Activated naive CD8-positive, alpha-beta T cell treated with anti-CD3 and anti-CD28 coated beads for 36 hours (primary cell): ENCODE data around the gene LUZP1. TPM values are rescaled to one million over a fixed set of nuclear protein-coding genes. Genes with fewer than 3 reads are reported as not detected.

Experiments used
- DNase-seq: peaks from one replicate; pipeline ENCODE4 v3.0.0; 2021
- H3K27ac Mint-ChIP-seq: one replicate; pipeline ENCODE4 v1.8.0; 2022; ENCODE audit warnings: mild to moderate bottlenecking, moderate library complexity, mixed read lengths
- H3K27me3 Mint-ChIP-seq: one replicate; pipeline ENCODE4 v1.8.0; 2022; ENCODE audit warnings: mild to moderate bottlenecking, mixed read lengths
- H3K36me3 Mint-ChIP-seq: one replicate; pipeline ENCODE4 v1.8.0; 2021; ENCODE audit warnings: mild to moderate bottlenecking, mixed read lengths
- H3K4me1 Mint-ChIP-seq: one replicate; pipeline ENCODE4 v1.8.0; 2021; ENCODE audit warnings: mixed read lengths
- H3K4me3 Mint-ChIP-seq: one replicate; pipeline ENCODE4 v1.8.0; 2022; ENCODE audit warnings: mild to moderate bottlenecking, moderate library complexity, mixed read lengths
- H3K9me3 Mint-ChIP-seq: one replicate; pipeline ENCODE4 v1.8.0; 2022; ENCODE audit warnings: mixed read lengths
- total RNA-seq, 2 experiments: library from RNA; stranded (reverse); gene quantifications; one replicate each; pipeline ENCODE4 v1.2.3, GENCODE V29; 2021

The LUZP1 gene
- total RNA-seq, 2 experiments from 2014 or later, result 18.4 to 20.1 TPM

DNA sequence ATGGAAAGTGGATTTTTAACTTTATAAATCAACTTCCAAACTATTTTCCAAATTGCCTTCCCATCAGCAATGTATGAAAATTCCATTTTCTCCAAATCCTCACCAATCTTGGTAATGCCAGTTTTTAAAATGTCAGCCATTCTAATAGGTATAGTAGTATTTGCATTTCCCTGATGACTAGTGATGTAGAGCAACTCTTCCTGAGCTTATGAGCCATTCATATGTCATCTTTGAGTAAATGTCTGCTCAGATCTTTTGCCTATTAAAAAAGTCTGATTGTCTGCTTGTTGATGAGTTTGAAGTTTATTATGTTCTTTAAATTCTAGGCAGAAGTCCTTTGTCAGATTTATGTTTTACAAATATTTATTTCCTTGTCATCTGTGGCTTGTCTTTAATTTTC, 94.6 kb downstream of the LUZP1 start:
- no peak overlapping the region for H3K4me3 Mint-ChIP-seq

DNA sequence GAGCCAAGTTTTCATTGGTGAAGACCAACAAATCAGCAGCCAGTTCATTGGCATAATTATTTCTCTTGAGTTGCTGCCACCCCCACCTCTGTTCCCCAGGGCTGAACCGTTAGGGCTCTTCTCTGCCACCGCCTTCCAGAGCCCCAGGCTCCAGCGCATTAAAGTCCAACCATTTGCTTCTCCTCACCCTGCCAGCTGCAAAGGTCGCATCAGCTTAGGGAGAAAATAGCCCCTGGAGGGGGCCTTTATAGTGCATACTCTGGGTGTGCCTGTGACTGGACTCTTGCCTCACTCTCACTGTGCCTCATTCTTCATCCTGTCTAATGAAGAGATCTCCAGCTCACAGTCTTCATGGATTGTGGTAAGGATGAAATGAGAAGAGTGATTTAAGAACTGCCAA, 99.0 kb downstream of the LUZP1 start:
- no peak overlapping the region for H3K4me3 Mint-ChIP-seq
- H3K27ac Mint-ChIP-seq, result no peak overlapping the region
- peaks cover 16% of the 10 kb centered on the region for H3K36me3 Mint-ChIP-seq

More for the DNA sequence above, 94.6 kb downstream of the LUZP1 start:
- Mint-ChIP-seq H3K27me3 (no peaks in the 10 kb centered on the region), H3K9me3 (no peaks in the 10 kb centered on the region), H3K27ac (no peak overlapping the region), H3K4me1 (no peaks in the 10 kb centered on the region), H3K36me3 (peaks cover 8% of the 10 kb centered on the region)
- no peak for DNase-seq

DNA sequence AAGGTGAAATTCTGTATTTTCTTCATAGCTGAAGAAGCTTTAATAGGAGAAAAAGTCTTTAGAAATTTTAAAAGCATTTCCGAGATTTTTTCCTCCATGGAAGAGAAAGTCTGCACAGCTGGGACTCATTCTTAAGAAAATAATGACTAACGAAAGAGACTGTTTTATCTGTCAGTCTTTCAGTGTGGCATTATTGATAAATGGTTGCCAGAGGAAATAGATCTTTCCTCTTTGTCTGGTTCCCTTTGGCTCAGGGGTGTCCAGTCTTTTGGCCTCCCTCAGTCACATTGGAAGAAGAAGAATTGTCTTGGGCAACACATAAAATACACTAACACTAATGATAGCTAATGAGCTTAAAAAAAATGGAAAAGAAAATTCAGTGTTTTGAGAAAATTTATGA, 99.5 kb downstream of the LUZP1 start:
- H3K27me3 Mint-ChIP-seq, result no peaks in the 10 kb centered on the region
- no peak overlapping the region for H3K27ac Mint-ChIP-seq
- H3K9me3 Mint-ChIP-seq, result no peaks in the 10 kb centered on the region
- no peak overlapping the region for H3K4me3 Mint-ChIP-seq
- H3K36me3 Mint-ChIP-seq, result peaks cover 16% of the 10 kb centered on the region
- DNase-seq, result no peak
- H3K4me1 Mint-ChIP-seq, result peaks cover 7% of the 10 kb centered on the region

More for the DNA sequence above, 99.0 kb downstream of the LUZP1 start:
- Mint-ChIP-seq H3K27me3 (no peaks in the 10 kb centered on the region), H3K9me3 (no peaks in the 10 kb centered on the region), H3K4me1 (peaks cover 7% of the 10 kb centered on the region)
- no peak for DNase-seq

DNA sequence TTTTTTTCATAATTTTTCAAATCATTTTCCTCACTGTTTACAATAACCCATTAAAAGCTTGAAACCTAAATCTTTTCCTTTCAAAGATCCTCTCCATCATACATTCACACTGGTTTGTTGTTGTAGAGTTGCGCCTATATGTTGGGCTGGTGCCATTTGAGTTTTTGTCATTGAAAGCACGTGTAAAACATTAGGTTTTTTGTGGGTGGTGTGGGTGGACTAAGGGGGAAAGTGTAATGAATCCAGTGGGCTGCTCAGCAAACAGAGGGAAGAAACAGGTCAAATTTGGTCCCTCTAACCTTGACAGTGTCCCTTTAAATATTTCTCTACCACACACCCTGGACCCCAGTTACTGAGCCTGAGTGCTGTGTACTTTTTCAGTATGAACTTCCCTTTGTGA, 102.6 kb downstream of the LUZP1 start:
- peaks cover 13% of the 10 kb centered on the region for H3K36me3 Mint-ChIP-seq

DNA sequence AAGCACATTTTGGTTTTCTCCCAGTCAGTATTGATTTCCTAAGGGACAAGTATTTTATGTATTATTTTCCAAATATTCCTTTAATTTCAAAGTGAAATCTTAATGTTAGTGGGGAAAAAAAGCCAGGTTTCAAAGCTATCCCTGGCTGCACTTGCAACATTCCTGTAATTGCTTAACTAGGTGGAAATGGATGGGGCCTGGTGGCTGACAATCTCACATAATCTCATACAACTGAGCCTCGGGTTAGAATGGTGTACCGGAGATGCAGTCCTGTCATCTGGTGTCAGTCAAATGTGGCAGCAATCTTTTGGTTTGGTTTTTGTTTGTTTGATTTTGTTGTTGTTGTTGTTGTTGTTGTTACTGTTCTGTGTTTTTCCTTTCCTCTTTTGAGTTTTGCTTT, 103.3 kb downstream of the LUZP1 start:
- Mint-ChIP-seq H3K9me3 (no peaks in the 10 kb centered on the region), H3K4me3 (no peak overlapping the region), H3K36me3 (peaks cover 14% of the 10 kb centered on the region), H3K27me3 (no peaks in the 10 kb centered on the region), H3K4me1 (peaks cover 7% of the 10 kb centered on the region), H3K27ac (no peak overlapping the region)
- no peak for DNase-seq

More for the DNA sequence above, 102.6 kb downstream of the LUZP1 start:
- H3K4me3 Mint-ChIP-seq, result no peak overlapping the region
- no peak for DNase-seq
- no peaks in the 10 kb centered on the region for H3K9me3 Mint-ChIP-seq
- no peaks in the 10 kb centered on the region for H3K27me3 Mint-ChIP-seq
- H3K27ac Mint-ChIP-seq, result no peak overlapping the region
- peaks cover 7% of the 10 kb centered on the region for H3K4me1 Mint-ChIP-seq

DNA sequence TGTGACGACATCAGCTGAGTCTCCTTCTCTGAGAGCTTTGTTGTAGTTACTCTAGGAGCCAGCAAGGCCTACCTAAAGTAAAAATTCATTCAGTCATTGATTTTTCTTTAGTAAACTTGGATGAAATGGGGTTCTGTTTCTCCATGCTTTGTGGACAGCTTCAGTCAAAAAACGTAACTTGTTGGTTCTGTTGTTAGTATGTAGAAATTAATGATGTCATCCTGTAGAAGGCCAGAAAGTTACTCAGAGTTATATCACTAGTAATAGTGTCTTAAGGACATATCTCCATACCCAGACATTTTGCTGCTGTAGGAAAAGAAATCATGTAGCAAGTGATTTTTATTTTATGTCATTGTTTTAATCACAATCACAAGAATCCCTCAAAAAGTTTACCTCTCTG, 106.4 kb downstream of the LUZP1 start:
- no peak overlapping the region for H3K27ac Mint-ChIP-seq
- H3K36me3 Mint-ChIP-seq, result peaks cover 15% of the 10 kb centered on the region
- no peaks in the 10 kb centered on the region for H3K9me3 Mint-ChIP-seq
- DNase-seq, result no peak
- H3K27me3 Mint-ChIP-seq, result no peaks in the 10 kb centered on the region
- no peak overlapping the region for H3K4me3 Mint-ChIP-seq
- H3K4me1 Mint-ChIP-seq, result peaks cover 2% of the 10 kb centered on the region

DNA sequence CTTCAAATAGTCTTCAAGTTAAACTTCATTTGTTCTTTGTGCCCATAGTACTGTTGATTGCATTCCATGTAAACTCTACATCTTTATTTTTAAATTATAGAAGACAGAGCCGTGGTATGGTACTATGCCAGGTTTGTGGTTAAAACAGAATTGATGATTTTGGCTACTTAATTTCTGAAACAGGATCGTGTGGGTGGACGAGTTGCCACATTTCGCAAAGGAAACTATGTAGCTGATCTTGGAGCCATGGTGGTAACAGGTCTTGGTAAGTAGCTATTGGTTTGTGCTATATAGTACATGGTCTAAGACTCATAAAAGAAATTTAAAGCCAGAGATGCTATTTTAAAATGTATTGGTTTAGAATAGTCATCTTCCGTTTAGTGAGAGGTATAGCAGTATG, 111.4 kb downstream of the LUZP1 start:
- H3K4me1 Mint-ChIP-seq, result peaks cover 4% of the 10 kb centered on the region
- H3K27ac Mint-ChIP-seq, result no peak overlapping the region
- DNase-seq, result no peak
- H3K36me3 Mint-ChIP-seq, result peaks cover 16% of the 10 kb centered on the region
- no peaks in the 10 kb centered on the region for H3K9me3 Mint-ChIP-seq
- H3K27me3 Mint-ChIP-seq, result no peaks in the 10 kb centered on the region
- no peak overlapping the region for H3K4me3 Mint-ChIP-seq

DNA sequence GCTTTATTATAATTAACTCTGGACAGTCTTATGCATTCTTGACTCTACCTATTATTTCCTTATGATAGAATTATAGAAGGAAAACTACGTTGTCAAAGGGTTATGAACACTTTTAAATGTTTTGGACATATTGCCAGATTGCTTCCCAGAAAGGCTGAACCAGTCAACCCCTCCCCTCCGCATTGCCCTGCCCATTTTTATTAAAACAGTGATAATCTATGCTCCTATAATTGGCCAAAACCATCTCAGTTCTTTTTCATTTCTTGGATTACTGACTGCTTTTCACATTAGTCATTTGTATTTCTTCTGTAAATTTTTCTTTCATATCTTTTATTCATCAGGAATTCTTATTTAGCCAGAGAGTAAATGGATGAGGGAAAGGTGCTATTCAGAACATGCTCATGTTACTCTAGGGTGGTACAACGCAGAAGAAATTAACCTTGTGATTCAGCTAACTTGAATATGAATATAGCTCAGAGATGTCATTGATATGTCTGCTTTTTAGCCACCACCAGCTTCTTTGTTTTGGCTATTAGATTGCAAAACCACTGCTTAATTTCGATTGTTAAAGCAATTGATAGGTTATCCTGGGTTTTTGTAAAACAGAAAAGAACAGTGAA, 117.3 kb downstream of the LUZP1 start:
- Mint-ChIP-seq H3K27me3 (no peaks in the 10 kb centered on the region), H3K9me3 (no peaks in the 10 kb centered on the region), H3K36me3 (peaks cover 7% of the 10 kb centered on the region), H3K27ac (no peak overlapping the region), H3K4me1 (peaks cover 8% of the 10 kb centered on the region), H3K4me3 (no peak overlapping the region)
- DNase-seq, result no peak

DNA sequence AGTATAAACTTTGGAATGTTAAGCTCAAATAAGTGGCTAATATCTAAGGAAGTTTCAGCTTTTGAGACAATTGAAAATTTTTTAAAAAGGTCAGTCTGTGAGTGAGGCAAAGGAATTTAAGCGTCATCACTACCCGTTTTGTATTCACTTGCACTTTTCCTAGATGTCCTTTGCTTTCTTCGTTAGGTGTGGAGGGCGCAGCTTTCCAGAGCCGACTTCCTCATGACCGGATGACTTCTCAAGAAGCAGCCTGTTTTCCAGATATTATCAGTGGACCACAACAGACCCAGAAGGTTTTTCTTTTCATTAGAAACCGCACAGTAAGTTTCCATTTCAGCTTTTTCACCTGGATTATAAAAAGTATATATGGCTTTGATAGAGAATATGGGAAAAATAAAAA, 118.5 kb downstream of the LUZP1 start:
- Mint-ChIP-seq H3K4me3 (no peak overlapping the region), H3K36me3 (peaks cover 15% of the 10 kb centered on the region), H3K27me3 (no peaks in the 10 kb centered on the region), H3K27ac (no peak overlapping the region), H3K9me3 (no peaks in the 10 kb centered on the region), H3K4me1 (peaks cover 20% of the 10 kb centered on the region)
- no peak for DNase-seq

DNA sequence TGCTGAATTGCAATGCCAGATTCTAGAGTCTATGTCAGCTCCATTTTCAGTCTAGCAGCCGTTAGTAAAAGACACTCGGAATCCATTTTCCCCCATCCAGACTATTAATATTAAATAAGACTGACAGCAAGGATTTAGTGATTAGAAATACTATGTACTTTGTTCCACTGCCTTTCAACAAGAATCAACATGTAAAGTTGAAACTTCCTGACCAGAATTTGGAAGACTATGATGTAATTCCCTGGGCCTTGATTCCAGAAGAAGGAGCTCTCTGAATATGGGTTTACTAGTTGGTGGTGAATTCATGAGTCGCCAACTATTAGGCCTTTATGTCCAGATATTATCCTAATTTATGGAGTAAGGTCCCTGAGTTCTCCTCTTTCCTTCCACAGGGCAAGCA, 124.6 kb downstream of the LUZP1 start:
- no peaks in the 10 kb centered on the region for H3K9me3 Mint-ChIP-seq
- no peak overlapping the region for H3K27ac Mint-ChIP-seq
- peaks cover 38% of the 10 kb centered on the region for H3K4me1 Mint-ChIP-seq
- H3K27me3 Mint-ChIP-seq, result no peaks in the 10 kb centered on the region
- H3K4me3 Mint-ChIP-seq, result no peak overlapping the region
- peaks cover 21% of the 10 kb centered on the region for H3K36me3 Mint-ChIP-seq
- no peak for DNase-seq

DNA sequence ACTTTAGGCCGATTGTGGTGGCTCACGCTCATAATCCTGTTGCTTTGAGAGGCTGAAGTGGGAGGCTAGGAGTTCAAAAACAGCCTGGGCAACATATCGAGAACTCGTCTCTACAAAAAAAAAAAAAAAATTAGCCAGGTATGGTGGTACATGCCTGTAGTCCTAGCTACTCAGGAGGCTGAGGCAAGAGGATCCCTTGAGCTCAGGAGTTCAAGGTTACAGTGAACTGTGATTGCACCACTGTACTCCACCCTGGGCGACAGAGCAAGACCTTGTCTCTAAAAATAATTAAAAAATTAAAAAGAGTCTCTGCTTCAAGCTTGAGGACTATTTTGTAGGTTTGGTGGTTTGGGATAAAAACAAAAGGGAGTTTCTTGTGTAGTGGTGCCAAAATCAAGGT, 128.1 kb downstream of the LUZP1 start:
- Mint-ChIP-seq H3K9me3 (no peaks in the 10 kb centered on the region), H3K4me3 (no peak overlapping the region), H3K27ac (no peak overlapping the region), H3K27me3 (no peaks in the 10 kb centered on the region), H3K4me1 (peaks cover 42% of the 10 kb centered on the region), H3K36me3 (peaks cover 16% of the 10 kb centered on the region)
- no peak for DNase-seq

DNA sequence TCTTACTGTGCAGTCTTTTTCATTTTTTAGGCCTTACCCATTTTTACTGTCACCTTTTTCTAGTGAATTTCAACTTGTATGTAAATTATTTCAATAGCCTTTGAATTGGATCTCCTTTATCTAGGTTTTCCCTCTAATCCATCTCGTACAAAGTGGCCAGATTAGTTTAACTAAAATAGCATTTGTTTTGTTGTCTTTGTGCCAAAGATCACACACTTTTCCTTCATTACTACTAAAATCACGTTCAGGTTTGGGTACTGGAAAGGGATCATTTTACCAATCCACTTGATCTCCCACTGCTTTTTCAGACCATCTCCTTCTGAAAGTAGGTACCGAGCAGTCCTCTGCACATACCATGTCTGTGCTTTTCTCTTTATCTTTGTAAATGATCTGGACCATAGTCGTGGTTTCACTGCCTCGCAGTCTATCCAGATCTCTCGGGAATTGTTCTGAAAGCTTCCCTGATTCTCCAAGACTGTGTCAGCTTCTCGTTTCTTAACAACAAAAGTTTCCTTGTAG, 129.3 kb downstream of the LUZP1 start:
- no peak overlapping the region for H3K27ac Mint-ChIP-seq
- H3K36me3 Mint-ChIP-seq, result peaks cover 14% of the 10 kb centered on the region
- no peak overlapping the region for H3K4me3 Mint-ChIP-seq
- DNase-seq, result no peak
- H3K9me3 Mint-ChIP-seq, result no peaks in the 10 kb centered on the region
- no peaks in the 10 kb centered on the region for H3K27me3 Mint-ChIP-seq
- peaks cover 42% of the 10 kb centered on the region for H3K4me1 Mint-ChIP-seq

DNA sequence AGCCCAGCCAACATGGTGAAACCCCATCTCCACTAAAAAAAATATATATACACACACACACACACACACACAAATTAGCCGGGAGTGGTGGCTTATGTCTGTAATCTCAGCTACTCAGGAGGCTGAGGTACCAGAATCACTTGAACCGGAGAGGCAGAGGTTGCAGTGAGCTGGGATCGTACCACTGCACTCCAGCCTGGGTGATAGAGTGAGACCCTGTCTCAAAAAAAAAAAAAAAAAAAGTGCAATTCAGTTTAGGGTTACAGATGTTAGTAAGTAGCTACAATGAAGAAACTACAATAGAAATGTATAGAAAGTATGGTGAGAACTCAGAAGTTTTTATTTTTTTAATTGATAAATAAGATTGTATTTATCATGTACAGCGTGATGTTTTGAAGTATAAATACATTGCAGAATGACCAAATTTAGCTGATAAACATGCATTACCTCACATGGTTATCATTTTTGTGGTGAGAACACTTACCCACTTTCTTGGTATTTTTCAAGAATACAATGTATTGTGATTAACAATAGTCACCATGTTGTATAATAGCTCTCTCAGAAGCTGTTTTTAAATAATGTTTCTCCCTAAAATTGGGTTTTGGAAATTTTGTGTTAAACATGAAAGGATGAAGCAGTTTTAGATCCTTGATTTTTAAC, 131.4 kb downstream of the LUZP1 start:
- H3K27ac Mint-ChIP-seq, result no peak overlapping the region
- no peak for DNase-seq
- H3K27me3 Mint-ChIP-seq, result no peaks in the 10 kb centered on the region
- no peaks in the 10 kb centered on the region for H3K9me3 Mint-ChIP-seq
- H3K4me1 Mint-ChIP-seq, result peaks cover 42% of the 10 kb centered on the region
- peaks cover 15% of the 10 kb centered on the region for H3K36me3 Mint-ChIP-seq
- H3K4me3 Mint-ChIP-seq, result no peak overlapping the region

DNA sequence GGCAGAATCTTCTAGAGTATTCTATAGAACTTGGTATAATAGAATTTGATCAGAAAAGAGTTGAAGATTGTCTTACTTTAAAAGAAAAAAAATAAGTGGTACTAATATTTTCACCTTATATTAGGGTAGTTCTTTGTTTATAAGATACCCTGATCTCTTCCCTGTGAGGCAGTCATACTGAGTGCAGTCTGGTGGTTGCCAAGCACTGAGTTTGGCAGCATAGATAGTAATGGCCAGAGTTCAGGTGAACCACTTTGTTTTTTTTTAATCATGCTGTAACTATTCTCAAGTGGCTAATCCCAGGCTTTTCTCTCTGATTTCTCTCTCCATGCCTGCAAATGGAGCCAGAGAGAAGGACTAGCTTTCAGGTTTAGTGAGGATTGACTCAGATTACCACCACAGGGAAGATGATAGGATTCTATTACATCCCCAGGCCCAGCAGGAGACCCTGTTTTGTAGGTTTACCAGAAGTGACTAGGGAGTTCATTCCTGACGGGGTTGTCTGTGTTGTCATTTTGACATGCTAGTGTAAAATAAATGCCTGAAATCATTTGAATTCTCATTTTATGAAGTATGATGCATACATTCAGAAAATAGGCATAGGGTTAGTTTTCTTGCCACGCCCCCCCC, 132.7 kb downstream of the LUZP1 start:
- H3K9me3 Mint-ChIP-seq, result no peaks in the 10 kb centered on the region
- peaks cover 46% of the 10 kb centered on the region for H3K4me1 Mint-ChIP-seq
- DNase-seq, result no peak
- no peak overlapping the region for H3K4me3 Mint-ChIP-seq
- peaks cover 15% of the 10 kb centered on the region for H3K36me3 Mint-ChIP-seq
- no peak overlapping the region for H3K27ac Mint-ChIP-seq
- no peaks in the 10 kb centered on the region for H3K27me3 Mint-ChIP-seq
